GM21576 (cell line): ENCODE measurements around the gene SMPDL3B.
"Not testable (repeated sequence)": the region's sequence is repeated elsewhere in the genome, so short reads cannot be mapped to it uniquely, and the experiment has no call there.

Source experiments
- ATAC-seq: cut with Tn5 transposase; IDR thresholded peaks from one replicate; pipeline ENCODE4 v1.9.1; 2021; ENCODE audit warnings: mild to moderate bottlenecking, moderate library complexity; ENCODE audit not compliant: unreplicated experiment

SMPDL3B gene

GRCh38 chr1:27967884-27968466, 33.2 kb downstream of the SMPDL3B start:
- ATAC-seq: no peak

GRCh38 chr1:27968692-27969091, 33.9 kb downstream of the SMPDL3B start:
- ATAC-seq: no peak

GRCh38 chr1:27970401-27970800, 35.6 kb downstream of the SMPDL3B start:
- no peak for ATAC-seq

- ATAC-seq: no peak
Observed at GRCh38 chr1:27971674-27972073, 36.9 kb downstream of the SMPDL3B start.

- ATAC-seq: no peak
Observed at GRCh38 chr1:27972141-27972540, 37.3 kb downstream of the SMPDL3B start.

GRCh38 chr1:27973771-27974416, 39.1 kb downstream of the SMPDL3B start:
- no peak for ATAC-seq

GRCh38 chr1:27974417-27974781, 39.6 kb downstream of the SMPDL3B start:
- ATAC-seq: no peak

- no peak for ATAC-seq
Observed at GRCh38 chr1:27979151-27979858, 44.5 kb downstream of the SMPDL3B start.

GRCh38 chr1:27979859-27980201, 45.0 kb downstream of the SMPDL3B start:
- no peak for ATAC-seq

- ATAC-seq: no peak
Observed at GRCh38 chr1:27980216-27980845, 45.5 kb downstream of the SMPDL3B start.

- no peak for ATAC-seq
Observed at GRCh38 chr1:27981145-27981544, 46.3 kb downstream of the SMPDL3B start.

GRCh38 chr1:27990920-27991537, 56.2 kb downstream of the SMPDL3B start:
- no peak for ATAC-seq

- no peak for ATAC-seq
Observed at GRCh38 chr1:27992276-27992675, 57.5 kb downstream of the SMPDL3B start.

GRCh38 chr1:27993241-27993640, 58.4 kb downstream of the SMPDL3B start:
- ATAC-seq: no peak

GRCh38 chr1:27994060-27994459, 59.3 kb downstream of the SMPDL3B start:
- no peak for ATAC-seq

GRCh38 chr1:27994526-27994925, 59.7 kb downstream of the SMPDL3B start:
- not testable (repeated sequence) for ATAC-seq

GRCh38 chr1:27999055-27999454, 64.3 kb downstream of the SMPDL3B start:
- no peak for ATAC-seq

GRCh38 chr1:28002600-28002999, 67.8 kb downstream of the SMPDL3B start:
- no peak for ATAC-seq

GRCh38 chr1:28003117-28003516, 68.3 kb downstream of the SMPDL3B start:
- not testable (repeated sequence) for ATAC-seq
